Stimulated activated CD4-positive, alpha-beta T cell treated with anti-CD3 and anti-CD28 coated beads, TNF-alpha, amount 100 ng/mL, for 4 hours (primary cell): ENCODE data around the gene PGAM4.
"Not testable (repeated sequence)": the region's sequence is repeated elsewhere in the genome, so short reads cannot be mapped to it uniquely, and the experiment has no call there.

ENCODE experiments used
- DNase-seq, 3 experiments: peaks; one replicate each; pipeline ENCODE4 v3.0.0-alpha.2; 2020; ENCODE audit warnings: low read depth in 3 of 3

The PGAM4 gene

DNA sequence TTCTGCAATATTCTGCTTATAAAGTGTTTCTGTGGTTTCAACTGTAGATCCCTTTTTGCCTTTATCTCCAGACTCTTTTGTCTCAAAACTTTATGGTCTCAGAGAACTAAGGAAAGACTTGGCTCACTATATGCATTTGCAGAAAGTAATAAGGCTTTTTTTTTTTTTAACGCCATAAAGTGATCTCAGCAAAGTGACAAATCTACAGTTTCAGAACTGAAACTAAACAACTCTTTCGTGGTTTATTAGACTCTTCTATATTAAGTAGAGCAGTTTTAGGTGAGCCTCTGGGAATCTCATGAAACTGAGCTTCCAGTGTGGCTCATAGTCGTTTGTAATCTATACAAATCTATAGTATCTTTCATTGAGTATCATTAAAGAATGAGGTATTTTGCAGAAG is 43.7 kb downstream of the PGAM4 start:
- DNase-seq, result no peak

DNA sequence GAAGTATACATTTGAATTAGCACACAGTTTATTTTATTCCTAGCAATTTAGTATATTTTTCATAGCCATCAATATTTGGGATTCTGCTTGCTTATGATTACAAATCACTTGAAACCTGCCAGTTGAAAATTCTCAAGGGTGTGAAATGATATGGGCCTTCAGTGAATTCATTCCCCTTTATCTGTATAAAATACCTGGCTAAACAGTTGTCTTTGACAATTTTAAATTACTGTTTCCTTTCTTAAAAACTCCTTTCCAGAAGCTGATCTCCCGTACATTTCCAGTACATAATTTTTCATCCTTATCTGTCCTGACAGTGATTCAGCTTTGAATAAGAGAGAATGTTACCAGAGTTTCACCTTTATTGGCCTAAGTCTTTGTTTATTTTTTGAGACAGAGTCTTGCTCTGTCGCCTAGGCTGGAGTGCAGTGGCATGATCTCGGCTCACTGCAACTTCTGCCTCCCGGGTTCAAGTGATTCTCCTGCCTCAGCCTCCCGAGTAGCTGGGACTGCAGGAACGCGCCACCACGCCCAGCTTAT is 45.0 kb downstream of the PGAM4 start:
- DNase-seq, result no peak

DNA sequence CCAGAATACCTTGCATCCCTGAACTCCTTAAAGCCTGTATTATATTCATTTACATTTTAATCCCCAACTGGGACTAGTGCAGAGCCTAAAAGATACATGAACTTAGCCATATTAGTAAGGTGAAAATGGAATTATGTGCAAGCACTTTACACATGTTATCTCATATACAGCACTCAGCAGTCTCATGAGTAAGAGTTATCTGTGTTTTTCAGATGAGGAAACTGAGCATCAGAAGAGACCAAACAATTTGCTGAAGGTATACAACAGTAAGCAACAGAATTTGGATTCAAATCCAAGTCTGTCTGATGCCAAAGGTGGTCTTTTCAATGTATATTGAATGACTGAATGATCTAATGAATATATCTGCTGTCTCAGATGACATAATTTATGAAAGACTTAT is 46.7 kb downstream of the PGAM4 start:
- no peak for DNase-seq

DNA sequence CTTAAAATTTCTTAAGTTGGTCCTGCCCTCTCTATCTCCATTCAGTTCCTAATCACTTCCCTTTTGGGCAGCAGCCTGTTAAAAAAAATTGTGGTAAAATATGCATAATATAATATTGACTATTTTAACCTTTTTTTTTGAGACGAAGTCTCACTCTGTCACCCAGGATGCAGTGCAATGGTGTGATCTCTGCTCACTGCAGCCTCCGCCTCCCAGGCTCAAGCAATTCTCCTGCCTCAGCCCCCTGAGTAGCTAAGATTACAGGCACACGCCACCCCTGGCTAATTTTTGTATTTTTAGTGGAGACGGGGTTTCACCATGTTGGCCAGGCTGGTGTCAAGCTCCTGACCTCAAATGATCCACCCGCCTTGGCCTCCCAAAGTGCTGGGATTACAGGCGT is 50.1 kb downstream of the PGAM4 start:
- not testable (repeated sequence) for DNase-seq

DNA sequence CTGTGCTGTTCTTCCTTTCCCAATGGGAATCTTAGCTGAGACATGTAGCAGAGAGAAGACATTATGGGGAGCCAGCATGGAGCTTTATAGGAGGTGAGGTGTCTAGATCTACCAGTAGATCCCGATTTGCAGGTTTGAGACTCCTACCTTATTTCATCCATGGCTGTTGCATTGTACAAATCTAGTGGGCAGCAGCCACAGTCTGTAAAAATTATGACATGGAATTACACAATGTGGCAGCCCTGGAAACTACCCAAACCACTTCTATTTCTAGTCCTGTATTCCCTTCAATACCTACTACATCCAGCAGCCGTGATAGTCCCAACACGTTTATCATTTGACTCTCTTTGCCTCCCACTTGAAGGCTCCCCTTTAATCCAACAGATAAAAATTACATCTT is 50.9 kb downstream of the PGAM4 start:
- DNase-seq, result no peak
